Hepatocyte (in vitro differentiated cells): ENCODE measurements around the gene ITPKC.

Experiments
- EZH2 ChIP-seq: fragments of 200-600 bp; sonication (generic); IDR thresholded peaks from 2 replicates; pipeline ENCODE4 v1.6.1; 2016; ENCODE audit warnings: antibody characterized with exemption, mild to moderate bottlenecking, borderline replicate concordance
- EZH2phosphoT487 ChIP-seq: fragments of 200-600 bp; sonication (generic); IDR thresholded peaks from one replicate; pipeline ENCODE4 v1.6.1; 2018; ENCODE audit warnings: antibody characterized with exemption, mild to moderate bottlenecking, low read depth, moderate library complexity; ENCODE audit not compliant: unreplicated experiment, severe bottlenecking
- TF ChIP-seq, protein P1 (sequence below): fragments of 200-600 bp; sonication (generic); IDR thresholded peaks from 2 replicates; pipeline ENCODE4 v1.5.1; 2016; ENCODE audit warnings: antibody characterized with exemption, mild to moderate bottlenecking; ENCODE audit not compliant: poor library complexity

DNA sequence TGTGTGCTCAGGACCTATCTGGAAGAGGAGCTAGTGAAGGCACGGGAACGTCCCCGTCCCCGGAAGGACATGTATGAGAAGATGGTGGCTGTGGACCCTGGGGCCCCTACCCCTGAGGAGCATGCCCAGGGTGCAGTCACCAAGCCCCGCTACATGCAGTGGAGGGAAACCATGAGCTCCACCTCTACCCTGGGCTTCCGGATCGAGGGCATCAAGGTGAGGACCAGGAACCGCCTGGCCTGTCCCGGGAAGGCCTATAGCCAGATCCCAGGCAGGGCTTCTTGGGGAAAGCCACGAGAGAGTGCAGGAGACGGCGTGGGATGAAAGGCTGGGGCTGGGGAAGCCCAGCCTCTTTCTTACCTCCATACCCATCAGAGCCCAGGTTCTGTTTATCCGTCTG, 16.2 kb downstream of the ITPKC start:
- TF ChIP-seq, protein P1, sequence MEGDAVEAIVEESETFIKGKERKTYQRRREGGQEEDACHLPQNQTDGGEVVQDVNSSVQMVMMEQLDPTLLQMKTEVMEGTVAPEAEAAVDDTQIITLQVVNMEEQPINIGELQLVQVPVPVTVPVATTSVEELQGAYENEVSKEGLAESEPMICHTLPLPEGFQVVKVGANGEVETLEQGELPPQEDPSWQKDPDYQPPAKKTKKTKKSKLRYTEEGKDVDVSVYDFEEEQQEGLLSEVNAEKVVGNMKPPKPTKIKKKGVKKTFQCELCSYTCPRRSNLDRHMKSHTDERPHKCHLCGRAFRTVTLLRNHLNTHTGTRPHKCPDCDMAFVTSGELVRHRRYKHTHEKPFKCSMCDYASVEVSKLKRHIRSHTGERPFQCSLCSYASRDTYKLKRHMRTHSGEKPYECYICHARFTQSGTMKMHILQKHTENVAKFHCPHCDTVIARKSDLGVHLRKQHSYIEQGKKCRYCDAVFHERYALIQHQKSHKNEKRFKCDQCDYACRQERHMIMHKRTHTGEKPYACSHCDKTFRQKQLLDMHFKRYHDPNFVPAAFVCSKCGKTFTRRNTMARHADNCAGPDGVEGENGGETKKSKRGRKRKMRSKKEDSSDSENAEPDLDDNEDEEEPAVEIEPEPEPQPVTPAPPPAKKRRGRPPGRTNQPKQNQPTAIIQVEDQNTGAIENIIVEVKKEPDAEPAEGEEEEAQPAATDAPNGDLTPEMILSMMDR: no peak
- no peak for TF ChIP-seq EZH2
- no peak for TF ChIP-seq EZH2phosphoT487
